ENCODE measurements around the gene STXBP6.
"Not testable (repeated sequence)": the region's sequence is repeated elsewhere in the genome, so short reads cannot be mapped to it uniquely, and the experiment has no call there.

Gene STXBP6

GRCh38 chr14:24982472-24983155, 67.3 kb downstream of the STXBP6 start:
- no peak for DNase-seq

- DNase-seq: no peak
Observed at GRCh38 chr14:24979725-24980239, 70.2 kb downstream of the STXBP6 start.

GRCh38 chr14:24978862-24979724, 70.9 kb downstream of the STXBP6 start:
- no peak for DNase-seq

- no peak for DNase-seq
Observed at GRCh38 chr14:24976602-24977001, 73.3 kb downstream of the STXBP6 start.

- no peak for DNase-seq
Observed at GRCh38 chr14:24975393-24975792, 74.6 kb downstream of the STXBP6 start.

GRCh38 chr14:24974591-24975374, 75.2 kb downstream of the STXBP6 start:
- DNase-seq: no peak

- no peak for DNase-seq
Observed at GRCh38 chr14:24972844-24973243, 77.1 kb downstream of the STXBP6 start.

GRCh38 chr14:24971255-24971654, 78.7 kb downstream of the STXBP6 start:
- no peak for DNase-seq

- no peak for DNase-seq
Observed at GRCh38 chr14:24966579-24966964, 83.4 kb downstream of the STXBP6 start.

- no peak for DNase-seq
Observed at GRCh38 chr14:24965934-24966578, 83.9 kb downstream of the STXBP6 start.

GRCh38 chr14:24965578-24965933, 84.4 kb downstream of the STXBP6 start:
- no peak for DNase-seq

- no peak for DNase-seq
Observed at GRCh38 chr14:24964591-24964990, 85.4 kb downstream of the STXBP6 start.

GRCh38 chr14:24964048-24964447, 85.9 kb downstream of the STXBP6 start:
- DNase-seq: no peak

GRCh38 chr14:24962118-24962517, 87.8 kb downstream of the STXBP6 start:
- not testable (repeated sequence) for DNase-seq

GRCh38 chr14:24960816-24961215, 89.1 kb downstream of the STXBP6 start:
- DNase-seq: no peak

- DNase-seq: no peak
Observed at GRCh38 chr14:24959791-24960331, 90.1 kb downstream of the STXBP6 start.

- no peak for DNase-seq
Observed at GRCh38 chr14:24958271-24958670, 91.7 kb downstream of the STXBP6 start.

- no peak for DNase-seq
Observed at GRCh38 chr14:24957814-24958213, 92.1 kb downstream of the STXBP6 start.

GRCh38 chr14:24956104-24956503, 93.8 kb downstream of the STXBP6 start:
- DNase-seq: no peak

GRCh38 chr14:24954700-24955037, 95.3 kb downstream of the STXBP6 start:
- DNase-seq: no peak

GRCh38 chr14:24954037-24954699, 95.8 kb downstream of the STXBP6 start:
- DNase-seq: no peak

Data from cerebellar nuclear complex (tissue), 1 donor.